Esophagus (tissue), 2 donors: ENCODE data around the gene UBAP1. TPM values are rescaled to one million over a fixed set of nuclear protein-coding genes. Genes with fewer than 3 reads are reported as not detected.
"Not testable (repeated sequence)": the region's sequence is repeated elsewhere in the genome, so short reads cannot be mapped to it uniquely, and the experiment has no call there.

Source experiments
- H3K27ac ChIP-seq, 2 donors: one replicate each; pipeline ENCODE4 v1.5.1; 2013; ENCODE audit warnings: low read depth in 2 of 2, mild to moderate bottlenecking in 2 of 2, inconsistent platforms in 1 of 2, low read length in 1 of 2, moderate library complexity in 1 of 2
- H3K27me3 ChIP-seq, 2 donors: one replicate each; pipeline ENCODE4 v1.6.1; 2013; ENCODE audit warnings: low read length in 2 of 2, control low read depth in 1 of 2, mild to moderate bottlenecking in 1 of 2; ENCODE audit not compliant: insufficient read depth in 2 of 2, control insufficient read depth in 1 of 2
- H3K36me3 ChIP-seq, 2 donors: one replicate each; pipeline ENCODE4 v1.6.1; 2013; ENCODE audit warnings: low read length in 1 of 2; ENCODE audit not compliant: control insufficient read depth in 2 of 2, insufficient read depth in 2 of 2
- H3K4me1 ChIP-seq, 2 donors: one replicate each; pipeline ENCODE4 v1.6.1; 2013; ENCODE audit warnings: low read length in 1 of 2; ENCODE audit not compliant: control insufficient read depth in 2 of 2, insufficient read depth in 2 of 2
- H3K4me3 ChIP-seq, 2 donors: one replicate each; pipeline ENCODE4 v1.5.1; 2013; ENCODE audit warnings: low read length in 2 of 2, mild to moderate bottlenecking in 2 of 2, low read depth in 1 of 2, moderate library complexity in 1 of 2
- H3K9me3 ChIP-seq, 2 donors: one replicate each; pipeline ENCODE4 v1.6.1; 2013; ENCODE audit warnings: mild to moderate bottlenecking in 2 of 2, low read depth in 1 of 2, low read length in 1 of 2, moderate library complexity in 1 of 2; ENCODE audit not compliant: control insufficient read depth in 2 of 2, insufficient read depth in 1 of 2
- WGBS, 2 donors: extraction: QIAGEN DNeasy Blood & Tissue Kit; methylation state at CpG; one replicate each; pipeline ENCODE4 v1.1.7; 2013; 5-methylcytosine and 5-hydroxymethylcytosine counted together
- polyA plus RNA-seq, 2 donors: library from polyadenylated mRNA; stranded (reverse); fragments of 200-250 nt; gene quantifications; one replicate each; pipeline ENCODE4 v1.2.3, GENCODE V29; 2013
- donor health status: healthy with polysubstance abuse.
- donor health status: Bipolar disorder and iron deficiency.

Gene UBAP1
- polyA plus RNA-seq, 2 donors, result 58.2 to 59.6 TPM

GRCh38 chr9:34197756-34198711 lies 19.2 kb downstream of the UBAP1 start:
- H3K27ac ChIP-seq, result peak overlapping the region; percentile 80 to 87
- H3K27me3 ChIP-seq, result no peaks in the 10 kb centered on the region
- H3K36me3 ChIP-seq, result no peaks in the 10 kb centered on the region
- H3K9me3 ChIP-seq, result no peaks in the 10 kb centered on the region
- peaks cover 5 to 12% of the 10 kb centered on the region in 2 donors for H3K4me1 ChIP-seq
- peak overlapping the region in 1 of 2 donors; percentile 17 for H3K4me3 ChIP-seq
- WGBS, 2 donors, result 68 to 71% methylated on average over 6 of the region's 6 CpGs

GRCh38 chr9:34200092-34200491 lies 21.2 kb downstream of the UBAP1 start:
- Histone ChIP-seq H3K36me3 (no peaks in the 10 kb centered on the region), H3K27me3 (no peaks in the 10 kb centered on the region), H3K4me1 (peaks cover 5 to 12% of the 10 kb centered on the region in 2 donors), H3K9me3 (no peaks in the 10 kb centered on the region), H3K27ac (no peak overlapping the region), H3K4me3 (no peak overlapping the region)
- 87 to 92% methylated on average over 2 of the region's 2 CpGs for WGBS, 2 donors

- peaks cover 4 to 5% of the 10 kb centered on the region in 2 donors for H3K4me1 ChIP-seq
- H3K4me3 ChIP-seq, result no peak overlapping the region
- H3K27me3 ChIP-seq, result no peaks in the 10 kb centered on the region
- 64 to 71% methylated on average over 4 of the region's 4 CpGs for WGBS, 2 donors
- H3K36me3 ChIP-seq, result no peaks in the 10 kb centered on the region
- H3K9me3 ChIP-seq, result no peaks in the 10 kb centered on the region
- peak overlapping the region; percentile 44 to 59 for H3K27ac ChIP-seq
Observed at GRCh38 chr9:34203275-34203991, 24.6 kb downstream of the UBAP1 start.

GRCh38 chr9:34203992-34204635 lies 25.3 kb downstream of the UBAP1 start:
- WGBS, 2 donors, result 38 to 49% methylated on average over 6 of the region's 6 CpGs

GRCh38 chr9:34205102-34205501 lies 26.3 kb downstream of the UBAP1 start:
- Histone ChIP-seq H3K4me1 (peaks cover 2 to 3% of the 10 kb centered on the region in 2 donors), H3K36me3 (no peaks in the 10 kb centered on the region), H3K4me3 (no peak overlapping the region), H3K27me3 (no peaks in the 10 kb centered on the region), H3K27ac (peak overlapping the region; percentile 82 to 85), H3K9me3 (no peaks in the 10 kb centered on the region)

More at GRCh38 chr9:34203992-34204635, 25.3 kb downstream of the UBAP1 start:
- no peaks in the 10 kb centered on the region for H3K9me3 ChIP-seq
- peak overlapping the region; percentile 85 to 89 for H3K27ac ChIP-seq
- no peak overlapping the region for H3K4me3 ChIP-seq
- H3K4me1 ChIP-seq, result peaks cover 2 to 3% of the 10 kb centered on the region in 2 donors
- H3K36me3 ChIP-seq, result no peaks in the 10 kb centered on the region
- no peaks in the 10 kb centered on the region for H3K27me3 ChIP-seq

GRCh38 chr9:34206561-34206960 lies 27.7 kb downstream of the UBAP1 start:
- H3K4me3 ChIP-seq, result no peak overlapping the region
- 92 to 96% methylated on average over 4 of the region's 4 CpGs for WGBS, 2 donors
- H3K36me3 ChIP-seq, result no peaks in the 10 kb centered on the region
- peaks cover 2 to 3% of the 10 kb centered on the region in 2 donors for H3K4me1 ChIP-seq
- no peaks in the 10 kb centered on the region for H3K9me3 ChIP-seq
- H3K27ac ChIP-seq, result no peak overlapping the region
- H3K27me3 ChIP-seq, result no peaks in the 10 kb centered on the region

- no peak overlapping the region for H3K27ac ChIP-seq
- WGBS, 2 donors, result 92 to 94% methylated on average over 1 of the region's 1 CpG
Observed at GRCh38 chr9:34211395-34211794, 32.6 kb downstream of the UBAP1 start.

GRCh38 chr9:34214354-34215000 lies 35.6 kb downstream of the UBAP1 start:
- not testable (repeated sequence) for H3K4me1 ChIP-seq, H3K27me3 ChIP-seq, H3K36me3 ChIP-seq, H3K4me3 ChIP-seq, H3K27ac ChIP-seq, H3K9me3 ChIP-seq
- 90 to 93% methylated on average over 4 of the region's 4 CpGs for WGBS, 2 donors

More at GRCh38 chr9:34211395-34211794, 32.6 kb downstream of the UBAP1 start:
- Histone ChIP-seq H3K27me3 (no peaks in the 10 kb centered on the region), H3K9me3 (no peaks in the 10 kb centered on the region), H3K4me3 (no peak overlapping the region), H3K36me3 (no peaks in the 10 kb centered on the region), H3K4me1 (no peaks in the 10 kb centered on the region)

- no peak overlapping the region for H3K27ac ChIP-seq
- no peaks in the 10 kb centered on the region for H3K27me3 ChIP-seq
- no peaks in the 10 kb centered on the region for H3K9me3 ChIP-seq
- H3K4me1 ChIP-seq, result no peaks in the 10 kb centered on the region
- no peaks in the 10 kb centered on the region for H3K36me3 ChIP-seq
- H3K4me3 ChIP-seq, result no peak overlapping the region
- WGBS, 2 donors, result 92 to 96% methylated on average over 3 of the region's 3 CpGs
Observed at GRCh38 chr9:34216325-34216724, 37.5 kb downstream of the UBAP1 start.
